BJ (cell line): Measurements from ENCODE around the gene STAP1. TPM values are rescaled to one million over a fixed set of nuclear protein-coding genes. Genes with fewer than 3 reads are reported as not detected.

ENCODE experiments used
- CTCF ChIA-PET: fragments of 350-600 bp; formaldehyde crosslinking; extraction: SDS; loops from one replicate; lab custom pipeline; 2021; ENCODE audit warnings: antibody characterized with exemption, inconsistent platforms; lab: Yijun Ruan, JAX
- POLR2A ChIA-PET: fragments of 300-600 bp; sonication (Branson Sonifier 250); formaldehyde crosslinking; extraction: SDS; loops from one replicate; lab custom pipeline; 2021; ENCODE audit warnings: antibody characterized with exemption; lab: Charles Lee
- DNase-seq: peaks from one replicate; pipeline ENCODE4 v3.0.0-alpha.2; 2011; ENCODE audit warnings: low read depth
- H3K27me3 ChIP-seq: 2 replicates; pipeline ENCODE4 v1.6.0; 2011; ENCODE audit warnings: low read length; ENCODE audit not compliant: control insufficient read depth, insufficient read depth
- H3K36me3 ChIP-seq: 2 replicates; pipeline ENCODE4 v1.5.1; 2011; ENCODE audit warnings: low read length; ENCODE audit not compliant: control insufficient read depth, insufficient read depth
- H3K4me3 ChIP-seq: 2 replicates; pipeline ENCODE4 v1.5.1; 2011; ENCODE audit warnings: low read depth, mild to moderate bottlenecking, control low read depth, low read length
- CTCF ChIP-seq: IDR thresholded peaks from 2 replicates; pipeline ENCODE4 v1.5.1; 2011; ENCODE audit warnings: low read depth, mild to moderate bottlenecking, control low read depth, inconsistent platforms, low read length, moderate library complexity; ENCODE audit not compliant: insufficient read depth
- polyA plus RNA-seq: library from polyadenylated mRNA; depleted of rRNA; stranded (reverse); fragments of >200 nt; gene quantifications from 2 replicates; pipeline ENCODE4 v1.2.3, GENCODE V29; 2011

The STAP1 gene
- polyA plus RNA-seq, 1 experiment: not detected

- no peaks in the 10 kb centered on the region; the same call in 1 of the 2 replicates for H3K27me3 ChIP-seq
- CTCF ChIA-PET: interaction anchor here (1.0 kb wide), 1 partner anchor 18 kb away, joined by 3 read pairs; no protein-coding TSS in a partner anchor
- no peaks in the 10 kb centered on the region for H3K36me3 ChIP-seq
- POLR2A ChIA-PET: no interaction called here
- TF ChIP-seq CTCF: no peak
- no peak for DNase-seq
- H3K4me3 ChIP-seq: no peak overlapping the region
These were observed 2.1 kb upstream of the STAP1 start for GRCh38 chr4:67556436-67556835.

- CTCF ChIA-PET: no interaction called here
- no peak for DNase-seq
These were observed 6.8 kb downstream of the STAP1 start for GRCh38 chr4:67565284-67565683.

GRCh38 chr4:67566335-67566734, 7.8 kb downstream of the STAP1 start:
- ChIA-PET CTCF (no interaction called here), POLR2A (no interaction called here)
- Histone ChIP-seq H3K4me3 (no peak overlapping the region), H3K27me3 (0 out of 2 replicates have a peak, but pooled peaks cover 1% of the 10 kb centered on the region), H3K36me3 (no peaks in the 10 kb centered on the region)
- no peak for DNase-seq
- TF ChIP-seq CTCF: no peak

More at GRCh38 chr4:67565284-67565683, 6.8 kb downstream of the STAP1 start:
- no peak for TF ChIP-seq CTCF
- Histone ChIP-seq H3K4me3 (no peak overlapping the region), H3K27me3 (0 out of 2 replicates have a peak, but pooled peaks cover 1% of the 10 kb centered on the region), H3K36me3 (no peaks in the 10 kb centered on the region)
- POLR2A ChIA-PET: no interaction called here

GRCh38 chr4:67568820-67569219, 10.3 kb downstream of the STAP1 start:
- no peak for TF ChIP-seq CTCF
- no peak overlapping the region for H3K4me3 ChIP-seq
- ChIA-PET CTCF (no interaction called here), POLR2A (no interaction called here)
- no peaks in the 10 kb centered on the region for H3K36me3 ChIP-seq
- no peak for DNase-seq
- no peaks in the 10 kb centered on the region; the same call in 1 of the 2 replicates for H3K27me3 ChIP-seq

- DNase-seq: no peak
- no peak for TF ChIP-seq CTCF
- ChIA-PET POLR2A (no interaction called here), CTCF (interaction anchor here (0.9 kb wide), 1 partner anchor 19 kb away, joined by 3 read pairs; no protein-coding TSS in a partner anchor)
- Histone ChIP-seq H3K4me3 (no peak overlapping the region), H3K36me3 (no peaks in the 10 kb centered on the region), H3K27me3 (no peaks in the 10 kb centered on the region; the same call in 1 of the 2 replicates)
These were observed 12.0 kb downstream of the STAP1 start for GRCh38 chr4:67570537-67570936.
